Endodermal cell (in vitro differentiated cells): Measurements from ENCODE around the gene LRRC36. TPM values are rescaled to one million over a fixed set of nuclear protein-coding genes. Genes with fewer than 3 reads are reported as not detected.

Experiments
- DNase-seq: peaks from one replicate; pipeline ENCODE4 v3.0.0-alpha.2; 2017
- H3K27ac ChIP-seq: 2 replicates; pipeline ENCODE4 v1.5.1; 2013; ENCODE audit warnings: mild to moderate bottlenecking, low read depth, low read length, moderate library complexity
- H3K27me3 ChIP-seq: 2 replicates; pipeline ENCODE4 v1.6.1; 2013; ENCODE audit warnings: mild to moderate bottlenecking, low read length, moderate library complexity; ENCODE audit not compliant: insufficient read depth, control insufficient read depth, poor library complexity, severe bottlenecking
- H3K36me3 ChIP-seq: 2 replicates; pipeline ENCODE4 v1.7.0; 2013; ENCODE audit warnings: mild to moderate bottlenecking, low read length, moderate library complexity; ENCODE audit not compliant: control insufficient read depth, insufficient read depth
- H3K4me1 ChIP-seq: one replicate; pipeline ENCODE4 v1.7.0; 2013; ENCODE audit warnings: low read length; ENCODE audit not compliant: control insufficient read depth, insufficient read depth
- H3K4me3 ChIP-seq: 2 replicates; pipeline ENCODE4 v1.5.1; 2013; ENCODE audit warnings: mild to moderate bottlenecking, low read length, moderate library complexity
- H3K9ac ChIP-seq: 2 replicates; pipeline ENCODE4 v1.6.1; 2013; ENCODE audit warnings: mild to moderate bottlenecking, low read length, moderate library complexity; ENCODE audit not compliant: poor library complexity, severe bottlenecking; ENCODE audit errors: extremely low read depth
- H3K9me3 ChIP-seq: 2 replicates; pipeline ENCODE4 v1.6.1; 2013; ENCODE audit warnings: mild to moderate bottlenecking, low read length, moderate library complexity; ENCODE audit not compliant: control insufficient read depth
- H3K27ac Mint-ChIP-seq: 2 replicates; pipeline ENCODE4 v1.8.0; 2020; ENCODE audit warnings: mixed read lengths
- H3K27me3 Mint-ChIP-seq: 2 replicates; pipeline ENCODE4 v1.8.0; 2021; ENCODE audit warnings: mild to moderate bottlenecking, mixed read lengths; ENCODE audit not compliant: insufficient read depth
- H3K36me3 Mint-ChIP-seq: 2 replicates; pipeline ENCODE4 v1.8.0; 2020; ENCODE audit warnings: low read depth, mixed read lengths
- H3K4me1 Mint-ChIP-seq: 2 replicates; pipeline ENCODE4 v1.8.0; 2020; ENCODE audit warnings: mixed read lengths
- H3K4me3 Mint-ChIP-seq: 2 replicates; pipeline ENCODE4 v1.8.0; 2020; ENCODE audit warnings: mild to moderate bottlenecking, moderate library complexity, mixed read lengths
- H3K9me3 Mint-ChIP-seq: 2 replicates; pipeline ENCODE4 v1.8.0; 2020; ENCODE audit warnings: mild to moderate bottlenecking, mixed read lengths
- WGBS, 2 experiments: methylation state at CpG; one replicate each; pipeline versions ENCODE4 v1.1.5 to v1.1.7; 2013; ENCODE audit warnings: missing lambda C conversion rate in 2 of 2, mixed read lengths in 1 of 2; ENCODE audit not compliant: insufficient coverage in 1 of 2, insufficient read length in 1 of 2; 5-methylcytosine and 5-hydroxymethylcytosine counted together
- total RNA-seq, 2 donors: library from RNA; stranded (reverse); fragmentation: NEBNext Ultra II Directional in 1 of 2; extraction: Animal tissue kit (Norgen Biotek cat#: 25700) in 1 of 2; gene quantifications; 2 replicates in 1 of 2; 3 replicates in 1 of 2; pipeline ENCODE4 v1.2.1, GENCODE V29; 2021
- TF ChIP-seq, protein P1 (sequence below): fragments of 200-600 bp; sonication (generic); conservative IDR thresholded peaks from 2 replicates; pipeline ENCODE4 v1.5.0; 2021; ENCODE audit warnings: antibody characterized with exemption, mild to moderate bottlenecking

Gene LRRC36
- total RNA-seq, 2 donors from 2014 or later = 0.73 TPM; not detected in 1

DNA sequence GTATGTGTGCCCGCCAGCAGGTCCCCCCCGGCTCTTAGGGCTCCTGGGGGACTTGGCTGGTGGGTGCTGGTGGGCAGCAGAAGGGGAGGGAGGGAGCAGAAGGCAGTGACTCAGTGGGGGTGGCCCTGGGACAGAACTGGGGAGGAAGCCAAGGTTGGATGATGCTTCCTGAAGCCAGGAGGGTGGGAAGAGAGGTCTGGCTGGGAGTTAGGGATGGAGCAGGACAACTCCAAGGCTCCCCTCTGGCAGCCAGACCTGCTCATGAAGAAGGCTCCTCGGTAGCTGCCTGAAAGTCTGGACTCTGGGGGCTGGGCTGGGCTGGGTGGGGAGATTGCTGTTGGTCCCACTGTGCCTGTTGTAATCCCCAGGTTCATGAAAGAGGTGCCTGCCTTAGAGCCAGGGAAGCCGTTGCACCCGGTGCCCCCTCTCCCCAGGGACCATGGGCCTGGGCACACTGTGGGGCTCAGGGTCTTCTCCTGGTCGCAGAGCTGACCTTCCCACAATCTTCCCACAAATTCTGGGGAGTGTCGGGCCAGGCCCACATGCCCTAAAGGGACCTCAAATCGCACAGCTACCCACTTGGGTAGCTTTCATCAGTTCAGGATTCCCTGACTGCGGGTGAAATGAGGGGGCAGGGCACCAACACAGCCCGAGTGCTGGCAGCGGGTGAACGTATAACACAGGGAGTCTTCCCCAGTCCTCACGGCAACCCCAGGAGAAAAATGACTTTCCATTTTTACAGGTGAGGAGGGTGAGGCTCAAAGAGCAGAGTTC, 48.4 kb upstream of the LRRC36 start:
- H3K27ac ChIP-seq = no peak overlapping the region
- 87 to 96% methylated on average over 9 to 13 of the region's 13 CpGs for WGBS, 2 experiments
- TF ChIP-seq, protein P1, sequence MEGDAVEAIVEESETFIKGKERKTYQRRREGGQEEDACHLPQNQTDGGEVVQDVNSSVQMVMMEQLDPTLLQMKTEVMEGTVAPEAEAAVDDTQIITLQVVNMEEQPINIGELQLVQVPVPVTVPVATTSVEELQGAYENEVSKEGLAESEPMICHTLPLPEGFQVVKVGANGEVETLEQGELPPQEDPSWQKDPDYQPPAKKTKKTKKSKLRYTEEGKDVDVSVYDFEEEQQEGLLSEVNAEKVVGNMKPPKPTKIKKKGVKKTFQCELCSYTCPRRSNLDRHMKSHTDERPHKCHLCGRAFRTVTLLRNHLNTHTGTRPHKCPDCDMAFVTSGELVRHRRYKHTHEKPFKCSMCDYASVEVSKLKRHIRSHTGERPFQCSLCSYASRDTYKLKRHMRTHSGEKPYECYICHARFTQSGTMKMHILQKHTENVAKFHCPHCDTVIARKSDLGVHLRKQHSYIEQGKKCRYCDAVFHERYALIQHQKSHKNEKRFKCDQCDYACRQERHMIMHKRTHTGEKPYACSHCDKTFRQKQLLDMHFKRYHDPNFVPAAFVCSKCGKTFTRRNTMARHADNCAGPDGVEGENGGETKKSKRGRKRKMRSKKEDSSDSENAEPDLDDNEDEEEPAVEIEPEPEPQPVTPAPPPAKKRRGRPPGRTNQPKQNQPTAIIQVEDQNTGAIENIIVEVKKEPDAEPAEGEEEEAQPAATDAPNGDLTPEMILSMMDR = no peak
- Mint-ChIP-seq H3K9me3 (no peaks in the 10 kb centered on the region), H3K4me1 (peaks cover 6% of the 10 kb centered on the region), H3K4me3 (peak overlapping the region; percentile 61), H3K36me3 (peaks cover 5% of the 10 kb centered on the region), H3K27ac (no peak overlapping the region), H3K27me3 (no peaks in the 10 kb centered on the region)
- H3K4me3 ChIP-seq = peak overlapping the region; percentile 70
- peaks cover 6% of the 10 kb centered on the region for H3K36me3 ChIP-seq
- no peak overlapping the region for H3K9ac ChIP-seq
- no peaks in the 10 kb centered on the region for H3K4me1 ChIP-seq
- no peaks in the 10 kb centered on the region for H3K9me3 ChIP-seq
- no peaks in the 10 kb centered on the region for H3K27me3 ChIP-seq
- DNase-seq = no peak

DNA sequence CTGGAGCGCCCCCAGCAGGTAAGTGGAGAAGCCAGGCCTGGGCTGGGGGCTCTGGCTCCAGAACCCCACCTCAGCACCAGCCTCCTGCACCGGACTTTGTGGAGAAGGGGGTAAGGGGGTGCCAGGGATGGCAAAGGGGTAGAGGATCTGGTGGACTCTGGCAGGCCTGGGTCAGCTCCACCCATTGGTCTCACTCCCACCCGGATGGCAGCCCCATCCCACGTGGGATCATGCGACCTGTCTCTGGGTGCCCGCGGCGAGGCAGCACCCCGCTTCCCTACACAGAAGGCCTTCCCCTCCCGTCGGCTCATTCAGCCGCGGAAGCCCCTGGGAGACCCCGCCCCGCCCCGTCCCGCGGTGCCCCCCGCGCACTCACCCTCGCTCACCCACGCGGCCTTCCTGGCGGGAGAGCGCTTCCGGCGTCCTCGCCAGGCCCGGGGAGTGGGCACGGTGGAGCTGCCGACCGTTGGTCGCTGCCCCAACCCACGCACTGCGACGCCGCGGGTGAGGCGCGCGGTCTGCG, 47.8 kb upstream of the LRRC36 start:
- peak; percentile 73 for DNase-seq
- H3K36me3 ChIP-seq = peaks cover 6% of the 10 kb centered on the region
- peaks cover 6% of the 10 kb centered on the region for H3K4me1 Mint-ChIP-seq
- peak overlapping the region; percentile 70 for H3K4me3 ChIP-seq
- H3K27me3 ChIP-seq = no peaks in the 10 kb centered on the region
- H3K27ac Mint-ChIP-seq = no peak overlapping the region
- H3K9me3 Mint-ChIP-seq = no peaks in the 10 kb centered on the region
- H3K4me1 ChIP-seq = no peaks in the 10 kb centered on the region
- H3K27me3 Mint-ChIP-seq = no peaks in the 10 kb centered on the region
- H3K9ac ChIP-seq = no peak overlapping the region
- 13 to 26% methylated on average over 3 to 42 of the region's 42 CpGs for WGBS, 2 experiments
- TF ChIP-seq, protein P1 = peak; percentile 59
- peak overlapping the region; percentile 61 for H3K4me3 Mint-ChIP-seq
- peaks cover 5% of the 10 kb centered on the region for H3K36me3 Mint-ChIP-seq
- no peaks in the 10 kb centered on the region for H3K9me3 ChIP-seq
- no peak overlapping the region for H3K27ac ChIP-seq

DNA sequence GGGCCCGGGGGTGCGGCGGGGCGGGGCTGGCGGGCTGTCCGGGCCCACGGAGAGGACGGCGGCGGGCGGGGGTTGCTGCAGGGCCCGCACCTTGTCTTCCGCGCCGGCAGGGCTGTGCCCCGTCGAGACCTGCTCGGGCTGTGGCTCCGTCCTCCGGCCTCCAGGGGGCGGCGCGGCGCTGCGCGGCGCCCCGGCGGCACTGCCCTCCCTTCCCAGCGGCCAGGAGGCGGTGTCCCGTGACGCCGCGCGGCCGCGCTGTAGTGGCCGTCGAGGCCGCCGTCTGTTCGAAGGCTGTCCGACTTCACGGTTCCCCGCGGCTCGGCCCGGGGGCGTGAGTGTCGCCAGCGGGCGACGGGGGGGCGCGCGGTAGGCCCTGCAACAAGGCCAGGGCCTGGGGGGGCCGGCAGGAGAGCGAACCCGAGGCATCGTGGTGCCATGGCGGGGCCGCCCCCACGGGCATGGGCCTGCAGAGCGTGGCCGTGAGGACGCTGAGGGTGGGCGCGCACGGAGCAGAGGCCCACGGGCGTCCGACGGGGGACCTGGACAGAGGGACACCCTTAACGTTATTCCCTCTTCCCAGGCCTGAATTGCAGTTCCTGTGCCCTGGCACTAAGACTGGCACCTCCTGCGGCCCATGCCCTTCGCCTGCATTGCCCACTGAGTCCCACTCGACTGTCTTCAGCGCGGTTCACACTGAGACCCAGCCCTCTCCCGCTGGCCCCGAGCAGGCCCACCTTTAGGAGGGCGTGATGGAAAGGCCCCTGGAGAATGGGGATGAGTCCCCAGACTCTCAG, 47.1 kb upstream of the LRRC36 start, which contains the start of gene PLEKHG4:
PLEKHG4 (plus strand) TSS at position 237 of the 794 bp plus-strand sequence; CDS start at position 750, 513 bp downstream.
- Histone ChIP-seq H3K9ac (no peak within 1 kb of the TSS), H3K27ac (no peak within 1 kb of the TSS)
- H3K4me3 Mint-ChIP-seq = peak within 1 kb of the TSS; percentile 61

More for the DNA sequence above, 47.1 kb upstream of the LRRC36 start, which contains the start of gene PLEKHG4:
- Histone ChIP-seq H3K27me3 (no peaks in the 10 kb centered on the region), H3K9me3 (no peaks in the 10 kb centered on the region), H3K4me3 (peak within 1 kb of the TSS; percentile 70), H3K36me3 (peaks cover 6% of the 10 kb centered on the region), H3K4me1 (no peaks in the 10 kb centered on the region)
- TF ChIP-seq, protein P1 = peak; percentile 84
- 41 to 55% methylated on average over 30 to 83 of the region's 83 CpGs for WGBS, 2 experiments
- Mint-ChIP-seq H3K27me3 (no peaks in the 10 kb centered on the region), H3K4me1 (peaks cover 6% of the 10 kb centered on the region), H3K27ac (no peak within 1 kb of the TSS), H3K36me3 (peaks cover 5% of the 10 kb centered on the region), H3K9me3 (no peaks in the 10 kb centered on the region)
- peak; percentile 90 for DNase-seq
